Activated naive CD4-positive, alpha-beta T cell treated with anti-CD3 and anti-CD28 coated beads, Interleukin-2, amount 50 U/mL, for 24 hours (primary cell): Measurements from ENCODE around the gene TSPOAP1.

Experiments
- H3K27ac Mint-ChIP-seq: one replicate; pipeline ENCODE4 v1.8.0; 2021; ENCODE audit warnings: mild to moderate bottlenecking, mixed read lengths
- H3K27me3 Mint-ChIP-seq: one replicate; pipeline ENCODE4 v1.8.0; 2021; ENCODE audit warnings: mixed read lengths
- H3K36me3 Mint-ChIP-seq: one replicate; pipeline ENCODE4 v1.8.0; 2021; ENCODE audit warnings: mixed read lengths
- H3K4me1 Mint-ChIP-seq: one replicate; pipeline ENCODE4 v1.8.0; 2021; ENCODE audit warnings: mixed read lengths
- H3K4me3 Mint-ChIP-seq: one replicate; pipeline ENCODE4 v1.8.0; 2021; ENCODE audit warnings: mild to moderate bottlenecking, mixed read lengths
- H3K9me3 Mint-ChIP-seq: one replicate; pipeline ENCODE4 v1.8.0; 2021; ENCODE audit warnings: mixed read lengths

TSPOAP1 gene

DNA sequence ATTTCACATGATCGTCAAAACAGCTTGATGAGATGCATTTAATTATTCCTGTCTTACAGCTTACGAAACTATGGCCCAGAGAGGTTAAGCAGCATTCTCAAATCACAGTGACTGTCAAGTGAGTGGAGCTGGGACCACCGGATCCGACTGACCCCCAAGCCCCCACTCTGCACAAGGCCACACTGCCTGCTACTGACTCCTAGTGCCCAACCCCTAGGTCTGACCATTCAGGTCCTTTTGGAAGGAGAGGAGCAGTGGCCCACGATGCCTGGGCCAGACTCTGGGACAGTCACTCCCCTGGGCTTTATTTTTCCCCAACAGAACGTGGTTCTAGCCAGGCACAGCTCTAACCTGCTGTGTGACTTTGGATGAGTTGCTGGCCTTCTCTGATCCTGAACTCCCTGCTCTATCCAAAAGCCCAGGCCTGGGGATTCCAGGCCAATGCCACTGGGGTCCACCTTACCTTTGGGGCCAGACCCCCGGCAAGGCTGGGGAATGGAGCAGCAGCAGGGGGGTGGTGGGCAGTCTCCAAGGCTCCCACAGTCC, 9.9 kb downstream of the TSPOAP1 start:
- no peaks in the 10 kb centered on the region for H3K36me3 Mint-ChIP-seq
- no peak overlapping the region for H3K4me3 Mint-ChIP-seq
- H3K27me3 Mint-ChIP-seq = no peaks in the 10 kb centered on the region
- peaks cover 12% of the 10 kb centered on the region for H3K4me1 Mint-ChIP-seq
- H3K27ac Mint-ChIP-seq = peak overlapping the region; percentile 8
- H3K9me3 Mint-ChIP-seq = no peaks in the 10 kb centered on the region

DNA sequence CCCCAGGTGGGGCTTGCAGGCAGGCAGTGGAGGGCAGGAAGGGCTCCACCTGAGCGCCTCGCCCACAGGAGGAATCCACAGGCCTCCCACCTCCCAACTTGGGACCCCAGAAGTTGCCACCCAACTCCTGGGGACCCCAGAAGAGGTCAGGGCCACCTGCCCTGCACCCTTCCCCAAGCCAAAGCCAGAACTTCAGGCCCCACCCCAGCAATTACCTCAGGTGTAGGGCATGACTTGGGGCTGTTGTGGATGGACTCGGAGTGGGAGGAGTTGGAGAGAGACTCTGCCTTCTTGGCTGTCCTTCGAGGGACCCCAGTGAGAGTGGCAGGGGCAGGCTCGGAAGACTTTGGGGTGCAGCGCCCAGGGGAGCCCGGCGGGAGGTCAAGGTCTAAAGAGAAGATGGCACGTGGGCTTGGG, 10.5 kb downstream of the TSPOAP1 start:
- no peaks in the 10 kb centered on the region for H3K36me3 Mint-ChIP-seq
- H3K27ac Mint-ChIP-seq = peak overlapping the region; percentile 55
- peaks cover 12% of the 10 kb centered on the region for H3K4me1 Mint-ChIP-seq
- H3K27me3 Mint-ChIP-seq = no peaks in the 10 kb centered on the region
- H3K4me3 Mint-ChIP-seq = no peak overlapping the region
- H3K9me3 Mint-ChIP-seq = no peaks in the 10 kb centered on the region

DNA sequence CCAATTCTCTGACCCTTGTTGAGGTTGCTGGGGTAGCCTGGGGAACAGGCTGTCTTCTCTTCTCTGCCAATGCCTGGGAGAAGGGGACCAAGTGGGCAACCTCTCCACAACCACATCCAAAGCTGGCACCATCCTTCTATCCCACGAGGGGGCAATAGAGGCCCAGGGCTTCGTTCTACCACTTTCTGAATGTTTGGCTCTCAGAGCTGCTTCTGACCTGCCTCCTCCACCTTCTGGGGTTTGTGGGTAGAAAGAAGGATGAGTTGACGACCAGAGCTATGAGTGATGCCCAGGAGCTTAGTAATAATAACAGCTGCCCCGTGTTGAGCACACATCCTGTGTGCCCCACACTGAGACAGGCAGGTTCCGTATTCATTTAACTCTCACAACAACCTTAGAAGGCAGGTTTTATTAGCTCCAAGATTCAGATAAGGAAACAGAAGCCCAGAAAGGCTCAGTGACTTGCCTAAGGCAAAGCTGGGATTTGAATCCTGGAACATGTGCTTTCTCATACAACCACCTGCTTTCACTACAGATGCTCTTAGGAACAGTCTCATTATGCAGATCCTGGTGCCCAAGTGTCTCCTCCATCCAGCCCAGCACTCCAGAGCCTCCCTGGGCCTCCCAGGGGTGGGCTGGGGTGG, 11.1 kb downstream of the TSPOAP1 start:
- Mint-ChIP-seq H3K27ac (peak overlapping the region; percentile 96), H3K36me3 (no peaks in the 10 kb centered on the region), H3K4me1 (peaks cover 12% of the 10 kb centered on the region), H3K9me3 (no peaks in the 10 kb centered on the region), H3K27me3 (no peaks in the 10 kb centered on the region), H3K4me3 (peak overlapping the region; percentile 53)

DNA sequence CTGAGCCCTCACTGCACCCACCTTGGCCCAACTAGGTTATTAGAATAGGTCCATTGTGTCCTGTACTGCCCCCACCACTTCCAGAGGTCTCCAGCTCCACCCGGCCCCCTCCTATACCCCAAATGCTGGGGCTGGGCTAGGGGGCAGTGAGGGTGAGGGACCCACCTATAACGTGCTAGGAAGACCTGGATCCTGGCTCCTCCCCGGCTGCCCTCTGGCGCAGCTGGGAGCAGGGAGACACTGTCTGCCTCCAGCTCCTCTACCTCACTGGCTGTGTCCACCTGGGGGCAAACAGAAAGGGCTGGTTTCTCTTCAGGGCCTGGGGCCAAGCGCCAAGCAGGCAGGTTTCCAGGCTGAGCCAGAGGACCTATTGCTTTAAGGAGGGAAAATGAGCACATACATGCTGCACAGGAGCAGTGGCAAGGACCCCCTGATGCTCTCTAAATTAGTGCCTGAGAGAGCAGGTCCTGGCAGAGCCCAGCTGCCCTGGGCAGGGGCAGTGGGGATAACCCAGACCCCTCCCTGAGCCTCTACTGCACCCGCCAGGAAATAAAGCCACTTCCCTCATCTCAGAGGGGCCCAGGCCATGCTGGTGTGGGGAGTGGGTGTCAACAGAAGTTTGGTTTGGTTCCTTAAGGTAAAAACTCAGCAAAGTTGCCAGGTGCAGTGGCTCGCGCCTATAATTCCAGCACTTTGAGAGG, 12.2 kb downstream of the TSPOAP1 start:
- Mint-ChIP-seq H3K27me3 (no peaks in the 10 kb centered on the region), H3K4me1 (peaks cover 12% of the 10 kb centered on the region), H3K4me3 (no peak overlapping the region), H3K36me3 (no peaks in the 10 kb centered on the region), H3K27ac (no peak overlapping the region), H3K9me3 (no peaks in the 10 kb centered on the region)

DNA sequence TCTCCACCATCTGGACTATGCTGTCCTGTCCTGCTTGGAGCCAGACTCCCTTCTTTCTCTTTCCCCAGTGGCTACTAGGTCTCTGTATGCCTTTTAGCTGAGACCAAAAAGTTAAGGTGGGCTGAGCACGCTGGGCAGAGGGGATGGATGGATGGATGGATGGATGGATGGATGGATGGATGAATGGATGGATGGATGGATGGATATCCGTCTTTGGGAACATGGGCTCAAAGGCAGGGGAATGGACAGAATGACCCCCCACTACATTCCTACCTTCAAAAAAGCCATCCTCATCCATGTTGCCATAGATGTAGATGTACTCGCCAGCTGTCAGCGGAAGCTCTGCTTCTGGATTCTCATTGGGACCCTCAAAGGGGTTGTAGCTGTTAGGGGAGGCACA, 12.8 kb downstream of the TSPOAP1 start:
- Mint-ChIP-seq H3K27ac (no peak overlapping the region), H3K4me3 (no peak overlapping the region)

DNA sequence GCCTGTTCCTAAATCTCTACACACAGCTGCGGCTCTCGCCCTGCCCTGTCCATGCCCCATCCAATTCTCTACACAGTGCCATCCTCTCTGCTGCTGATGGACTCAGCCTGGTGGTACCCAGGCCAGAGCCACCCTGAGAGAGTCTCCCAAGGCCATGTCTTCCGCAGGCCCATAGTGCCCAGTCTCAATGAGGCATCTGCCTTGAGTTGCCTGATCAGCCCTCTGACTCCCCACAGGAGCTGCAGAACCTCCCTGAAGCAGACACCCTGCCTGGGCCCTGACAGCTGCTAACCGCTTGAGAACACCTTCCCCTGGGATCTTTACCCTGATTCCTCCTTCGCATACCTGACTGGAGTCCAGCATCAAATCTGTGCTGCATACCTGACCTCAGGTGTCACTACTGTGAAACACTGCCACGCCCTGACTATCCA, 13.3 kb downstream of the TSPOAP1 start:
- Mint-ChIP-seq H3K9me3 (no peaks in the 10 kb centered on the region), H3K4me3 (no peak overlapping the region), H3K27ac (no peak overlapping the region), H3K4me1 (peaks cover 12% of the 10 kb centered on the region), H3K27me3 (no peaks in the 10 kb centered on the region), H3K36me3 (no peaks in the 10 kb centered on the region)

More for the DNA sequence above, 12.8 kb downstream of the TSPOAP1 start:
- peaks cover 12% of the 10 kb centered on the region for H3K4me1 Mint-ChIP-seq
- no peaks in the 10 kb centered on the region for H3K36me3 Mint-ChIP-seq
- no peaks in the 10 kb centered on the region for H3K9me3 Mint-ChIP-seq
- no peaks in the 10 kb centered on the region for H3K27me3 Mint-ChIP-seq

DNA sequence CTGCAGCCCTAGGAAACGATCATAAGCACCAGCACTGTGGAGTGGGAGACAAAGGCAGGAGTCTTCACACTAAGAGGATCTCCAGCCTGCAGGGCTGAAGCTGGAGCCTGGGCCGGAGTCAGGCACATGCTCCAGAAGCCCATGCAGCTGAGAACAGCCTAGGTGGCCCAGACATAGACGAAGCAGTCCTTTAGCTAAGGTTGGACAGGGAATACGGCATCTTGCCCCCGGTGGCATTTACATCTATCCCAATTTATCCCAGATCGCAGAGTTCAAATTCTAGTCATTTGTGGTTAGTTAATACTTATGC, 13.9 kb downstream of the TSPOAP1 start:
- H3K27ac Mint-ChIP-seq = no peak overlapping the region
- no peaks in the 10 kb centered on the region for H3K27me3 Mint-ChIP-seq
- H3K36me3 Mint-ChIP-seq = no peaks in the 10 kb centered on the region
- H3K4me1 Mint-ChIP-seq = peaks cover 12% of the 10 kb centered on the region
- H3K9me3 Mint-ChIP-seq = no peaks in the 10 kb centered on the region
- H3K4me3 Mint-ChIP-seq = no peak overlapping the region

DNA sequence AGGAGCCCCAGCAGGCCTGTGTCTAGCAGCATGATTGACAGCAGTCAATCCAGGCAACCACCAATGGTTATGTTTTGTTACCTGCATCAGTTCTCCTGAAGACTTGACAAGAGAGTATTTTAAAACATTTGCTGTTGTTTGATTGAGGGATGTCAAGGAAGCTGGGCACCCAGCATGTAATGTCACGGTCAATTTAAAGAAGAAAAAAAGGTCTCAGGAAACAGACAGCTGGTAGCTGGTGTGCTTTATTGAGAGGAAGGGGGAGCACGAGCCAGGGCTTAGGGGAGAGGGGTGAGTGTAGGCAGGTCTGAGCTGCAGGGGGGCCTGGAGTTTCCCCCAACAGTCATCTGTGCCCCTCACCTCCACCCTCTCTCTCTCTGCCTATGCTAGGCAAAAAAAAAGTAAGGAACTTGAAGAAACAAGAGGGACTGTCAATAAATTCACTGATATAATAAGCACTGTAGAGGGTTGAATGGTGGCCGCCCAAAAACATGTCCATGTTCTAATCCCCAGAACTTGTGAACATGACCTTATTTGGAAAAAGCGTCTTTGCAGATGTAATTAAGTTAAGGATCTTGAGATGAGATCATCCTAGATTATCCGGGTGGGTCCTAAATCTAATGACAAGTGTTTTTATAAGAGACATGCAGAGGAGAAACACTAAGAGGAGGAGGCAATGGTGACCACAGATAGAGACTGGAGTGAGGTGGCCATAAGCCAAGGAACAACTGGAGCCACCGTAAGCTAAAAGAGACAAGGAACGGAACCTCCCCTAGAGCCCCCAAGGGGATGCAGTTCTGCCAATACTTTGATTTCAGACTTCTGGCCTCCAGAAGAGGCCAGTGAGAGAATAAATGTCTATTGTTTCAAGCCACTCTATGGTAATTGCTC, 14.5 kb downstream of the TSPOAP1 start:
- H3K27ac Mint-ChIP-seq = peak overlapping the region; percentile 3
- H3K27me3 Mint-ChIP-seq = no peaks in the 10 kb centered on the region
- no peak overlapping the region for H3K4me3 Mint-ChIP-seq
- no peaks in the 10 kb centered on the region for H3K9me3 Mint-ChIP-seq
- H3K4me1 Mint-ChIP-seq = peaks cover 12% of the 10 kb centered on the region
- no peaks in the 10 kb centered on the region for H3K36me3 Mint-ChIP-seq

DNA sequence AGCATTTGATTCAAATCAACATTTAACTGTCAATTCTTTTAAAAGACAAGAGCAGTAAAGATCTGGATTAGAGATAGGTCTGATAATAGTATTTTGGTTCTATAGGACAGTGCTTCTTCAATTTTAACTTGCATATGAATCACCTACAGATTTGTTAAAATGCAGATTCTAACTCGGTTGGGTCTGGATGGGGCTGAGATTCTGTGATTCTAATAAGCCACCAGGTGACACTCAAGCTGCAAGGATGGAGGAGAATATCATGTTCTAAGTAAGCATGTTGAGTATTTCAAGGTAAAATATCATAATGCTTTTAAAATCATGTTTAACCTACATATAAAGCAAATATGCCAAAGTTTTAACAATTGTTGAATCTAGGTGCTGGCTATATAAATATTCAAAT, 15.8 kb downstream of the TSPOAP1 start:
- Mint-ChIP-seq H3K27me3 (no peaks in the 10 kb centered on the region), H3K9me3 (no peaks in the 10 kb centered on the region), H3K4me3 (no peak overlapping the region), H3K4me1 (peaks cover 8% of the 10 kb centered on the region), H3K36me3 (no peaks in the 10 kb centered on the region), H3K27ac (no peak overlapping the region)

DNA sequence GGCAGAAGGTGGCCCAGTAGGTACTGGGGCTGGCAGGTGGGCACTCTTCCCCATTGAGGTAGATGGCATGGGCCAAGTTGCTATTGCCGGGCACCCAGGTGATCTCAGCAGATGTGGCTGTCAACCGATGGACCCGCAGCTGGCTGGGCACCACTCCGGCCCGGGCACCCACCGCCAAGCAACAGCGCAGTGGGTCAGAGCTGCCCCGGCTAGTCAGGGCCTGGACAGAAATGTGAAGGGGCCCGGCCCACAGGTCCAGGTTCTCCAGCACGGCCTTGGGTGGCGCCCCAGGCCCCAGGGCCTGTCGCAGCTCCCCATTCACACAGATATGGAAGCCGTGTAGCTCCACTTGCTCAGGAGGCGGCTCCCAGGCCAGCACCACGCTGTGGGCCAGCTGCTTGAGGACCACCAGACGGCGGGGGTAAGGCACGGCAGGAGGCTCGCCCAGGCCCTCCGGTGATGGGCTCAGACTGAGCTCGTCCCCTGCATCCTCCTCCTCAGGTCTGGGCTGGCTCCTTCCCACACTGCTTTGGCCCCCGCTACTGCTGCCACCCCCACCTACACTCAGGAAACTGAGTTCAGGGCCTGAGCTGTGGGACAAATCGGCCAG, 16.5 kb downstream of the TSPOAP1 start:
- Mint-ChIP-seq H3K36me3 (no peaks in the 10 kb centered on the region), H3K4me3 (no peak overlapping the region), H3K27me3 (no peaks in the 10 kb centered on the region), H3K4me1 (peaks cover under 1% of the 10 kb centered on the region), H3K27ac (no peak overlapping the region), H3K9me3 (no peaks in the 10 kb centered on the region)

DNA sequence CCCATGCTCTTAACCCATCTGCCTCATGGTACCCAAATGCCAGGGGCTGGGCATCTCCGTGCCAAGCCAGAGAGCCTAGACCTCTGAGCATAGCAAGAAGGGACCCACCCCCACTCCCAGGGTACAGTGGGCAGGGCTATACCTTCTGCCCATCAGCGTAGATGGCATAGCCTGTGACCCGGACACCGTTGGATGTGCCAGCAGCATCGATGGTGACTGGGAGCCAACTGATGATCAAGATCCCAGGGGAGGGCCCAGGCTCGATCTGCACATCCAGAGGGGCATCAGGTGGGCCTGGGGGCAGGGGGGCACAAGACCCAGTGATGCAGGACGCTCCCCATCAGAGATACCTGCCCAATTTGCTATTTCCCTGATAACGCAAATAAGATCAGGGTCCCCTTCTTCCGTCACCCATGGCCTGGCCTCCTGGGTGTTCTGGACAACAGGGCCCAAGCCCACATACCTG, 17.1 kb downstream of the TSPOAP1 start:
- H3K27ac Mint-ChIP-seq = no peak overlapping the region
- no peaks in the 10 kb centered on the region for H3K9me3 Mint-ChIP-seq
- no peaks in the 10 kb centered on the region for H3K4me1 Mint-ChIP-seq
- no peaks in the 10 kb centered on the region for H3K36me3 Mint-ChIP-seq
- H3K4me3 Mint-ChIP-seq = no peak overlapping the region
- no peaks in the 10 kb centered on the region for H3K27me3 Mint-ChIP-seq

DNA sequence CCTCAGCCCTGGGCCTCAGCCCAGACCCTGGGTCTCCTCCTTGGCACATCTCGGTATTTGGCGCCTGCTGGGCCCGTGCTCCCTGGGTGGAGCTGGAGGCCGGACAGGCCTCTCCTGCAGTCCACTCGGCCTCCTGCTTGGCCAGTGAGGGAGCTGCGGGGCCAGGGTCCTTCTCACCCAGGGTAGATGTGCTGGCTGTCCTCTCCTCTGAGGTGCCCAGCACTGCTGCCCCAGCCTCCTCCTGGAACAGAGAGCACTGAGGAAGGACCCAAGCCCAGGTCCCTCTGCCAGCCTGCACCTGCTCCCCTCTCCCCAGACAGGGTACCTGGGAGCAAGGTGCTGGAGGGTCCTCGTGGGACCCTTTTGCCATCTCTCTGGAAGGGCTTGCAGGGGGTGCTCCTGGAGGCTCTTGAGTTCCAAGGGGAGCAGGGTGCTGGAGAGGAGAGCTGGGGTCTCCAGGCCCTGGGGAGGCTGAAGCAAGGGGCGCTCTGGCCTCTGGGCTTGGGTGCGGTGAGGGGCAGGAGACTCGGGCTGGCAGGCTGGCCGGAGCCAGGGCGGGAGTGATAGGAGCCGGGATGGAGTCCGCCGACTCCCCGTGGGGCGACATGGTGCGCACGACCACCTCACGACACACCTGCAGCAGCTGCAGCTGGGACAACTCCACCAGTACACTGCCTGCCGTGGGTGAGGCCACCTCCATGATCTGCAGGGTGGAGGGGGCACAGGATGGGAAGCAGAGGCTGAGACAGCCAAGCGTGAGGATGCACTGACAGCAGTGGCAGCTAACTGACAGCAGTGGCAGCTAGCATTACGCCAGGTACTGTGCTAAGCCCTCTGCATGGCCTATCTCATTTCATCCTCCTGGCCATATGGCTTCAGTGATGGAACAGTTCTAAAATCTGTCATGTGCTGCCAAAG, 17.8 kb downstream of the TSPOAP1 start:
- Mint-ChIP-seq H3K4me1 (no peaks in the 10 kb centered on the region), H3K36me3 (no peaks in the 10 kb centered on the region), H3K9me3 (no peaks in the 10 kb centered on the region), H3K4me3 (no peak overlapping the region), H3K27ac (no peak overlapping the region), H3K27me3 (no peaks in the 10 kb centered on the region)

DNA sequence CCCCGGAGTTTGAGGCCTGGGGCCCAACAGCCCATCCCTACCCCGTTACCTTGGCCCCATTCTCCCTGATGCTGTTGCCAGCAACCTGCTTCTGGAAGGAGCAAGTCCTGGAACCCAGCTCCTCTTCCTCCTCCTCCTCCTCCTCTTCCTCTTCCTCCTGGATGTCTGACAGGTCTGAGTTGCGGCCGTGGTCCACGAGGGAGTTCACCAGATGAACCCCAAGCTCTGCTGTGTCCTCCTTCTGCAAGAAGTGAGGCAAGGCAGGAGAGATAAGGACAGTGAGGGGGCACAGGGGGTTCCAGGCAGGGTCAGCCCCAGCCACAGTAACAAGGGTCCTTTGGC, 18.7 kb downstream of the TSPOAP1 start:
- Mint-ChIP-seq H3K4me1 (no peaks in the 10 kb centered on the region), H3K36me3 (no peaks in the 10 kb centered on the region), H3K27me3 (no peaks in the 10 kb centered on the region), H3K9me3 (no peaks in the 10 kb centered on the region), H3K27ac (no peak overlapping the region), H3K4me3 (no peak overlapping the region)

DNA sequence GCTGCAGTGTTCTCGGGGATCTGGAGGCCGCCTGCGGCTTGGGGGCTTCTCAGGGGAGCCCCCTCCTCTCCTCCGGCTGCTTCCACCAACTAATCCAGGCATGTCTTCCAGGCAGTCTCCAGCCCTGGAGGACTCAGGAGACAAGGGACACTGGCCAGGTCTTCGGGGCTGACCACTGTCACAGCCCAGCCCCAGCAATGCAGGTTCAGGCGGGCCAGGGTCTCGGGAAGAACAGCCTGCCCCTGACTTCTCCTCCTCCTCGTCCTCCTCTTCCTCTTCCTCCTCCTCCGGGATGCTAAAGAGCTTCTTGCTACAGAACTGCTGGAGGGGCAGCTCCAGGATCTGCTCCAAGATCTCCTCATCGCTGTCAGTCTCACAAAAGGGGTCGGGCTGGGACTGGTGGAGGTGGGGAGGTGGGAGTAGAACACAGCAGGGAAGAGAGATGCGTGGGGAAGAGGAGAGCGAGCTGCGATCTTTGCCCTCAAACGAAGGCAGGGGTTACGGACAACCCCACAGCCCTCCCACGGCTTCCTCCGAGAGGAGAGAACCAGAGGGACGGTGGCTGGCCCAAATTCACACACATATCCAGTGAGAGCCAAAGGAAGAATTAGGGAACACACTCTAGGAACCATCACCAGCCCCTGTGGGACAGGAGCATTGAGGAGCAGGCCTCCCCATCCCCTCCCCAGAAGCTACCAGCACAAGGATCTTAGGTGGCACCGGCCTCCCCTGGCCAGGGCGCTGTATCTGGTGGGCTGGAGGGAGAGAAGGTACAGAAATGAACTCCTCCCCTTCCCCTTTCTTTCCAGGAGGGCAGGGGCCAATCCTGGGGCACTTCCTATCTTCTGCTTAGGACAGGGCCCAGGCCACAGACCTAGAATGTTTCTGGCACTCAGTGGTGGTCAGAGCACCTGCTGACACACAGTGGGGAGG, 19.3 kb downstream of the TSPOAP1 start:
- H3K4me3 Mint-ChIP-seq = no peak overlapping the region
- H3K27me3 Mint-ChIP-seq = no peaks in the 10 kb centered on the region
- no peaks in the 10 kb centered on the region for H3K9me3 Mint-ChIP-seq
- peak overlapping the region; percentile 51 for H3K27ac Mint-ChIP-seq
- no peaks in the 10 kb centered on the region for H3K36me3 Mint-ChIP-seq
- H3K4me1 Mint-ChIP-seq = no peaks in the 10 kb centered on the region
